Upper lobe of right lung (tissue), 1 donor: ENCODE measurements around the gene COQ8A. TPM values are rescaled to one million over a fixed set of nuclear protein-coding genes. Genes with fewer than 3 reads are reported as not detected.

Experiments used
- ATAC-seq: fragments of 200-7000 bp; cut with Tn5 transposase; one replicate; pipeline ENCODE4 v1.9.1; 2020; ENCODE audit warnings: mild to moderate bottlenecking, moderate library complexity
- DNase-seq: peaks from one replicate; pipeline ENCODE4 v3.0.0-alpha.2; 2020
- H3K27ac ChIP-seq: fragments of 200-600 bp; one replicate; pipeline ENCODE4 v1.8.0; 2022
- H3K27me3 ChIP-seq: fragments of 200-600 bp; one replicate; pipeline ENCODE4 v1.8.0; 2022; ENCODE audit warnings: mild to moderate bottlenecking
- H3K36me3 ChIP-seq: fragments of 200-600 bp; one replicate; pipeline ENCODE4 v1.8.0; 2022
- H3K4me1 ChIP-seq: fragments of 200-600 bp; one replicate; pipeline ENCODE4 v1.8.0; 2022
- H3K4me3 ChIP-seq: fragments of 200-600 bp; one replicate; pipeline ENCODE4 v1.8.0; 2022; ENCODE audit warnings: mild to moderate bottlenecking
- H3K9me3 ChIP-seq: fragments of 200-600 bp; one replicate; pipeline ENCODE4 v1.8.0; 2022
- CTCF ChIP-seq: fragments of 200-600 bp; IDR thresholded peaks from one replicate; pipeline ENCODE4 v1.8.0; 2022; ENCODE audit warnings: antibody characterized with exemption
- intact Hi-C: fragments of 100-400 bp; cut with DNase I; formaldehyde crosslinking; loops from one replicate; pipeline ENCODE4 v1.11.0; 2022
- total RNA-seq: library from RNA; stranded (reverse); fragmentation: NEBNext Ultra II Directional; extraction: Animal tissue kit (Norgen Biotek cat#: 25700); gene quantifications from one replicate; pipeline ENCODE4 v1.2.1, GENCODE V29; 2021
- donor health status: DM: no; HTN: yes; CAD: no; lungs with severe emphysema.

Gene COQ8A
- total RNA-seq, 1 donor from 2014 or later, result 30.6 TPM

DNA sequence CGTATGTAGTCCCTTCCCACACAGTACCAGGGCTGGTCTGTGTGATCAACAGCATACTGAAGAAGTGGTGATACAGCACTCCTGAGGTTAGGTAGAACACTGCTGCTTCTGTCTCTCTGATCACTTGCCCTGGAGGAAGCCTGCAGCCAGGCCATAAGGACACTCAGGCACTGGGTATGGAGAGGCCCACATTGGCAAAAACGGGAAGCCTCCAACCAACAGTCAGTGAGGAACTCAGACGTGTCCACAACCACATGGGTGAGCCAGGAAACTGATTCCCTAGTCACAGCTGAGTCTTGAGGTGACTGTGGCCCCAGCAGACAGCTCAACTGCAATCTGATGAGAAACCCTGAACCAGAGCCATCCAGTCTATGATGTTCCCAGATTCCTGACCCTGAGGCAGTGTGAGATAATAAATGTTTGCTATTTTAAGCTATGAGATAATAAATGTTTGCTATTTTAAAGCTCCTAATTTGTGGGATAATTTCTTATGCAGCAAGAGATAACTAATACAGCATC lies 62.5 kb downstream of the COQ8A start:
- ATAC-seq (peak; percentile 52), DNase-seq (no peak)
- intact Hi-C loops, result no loop called here
- Histone ChIP-seq H3K36me3 (no peaks in the 10 kb centered on the region), H3K4me1 (peaks cover 8% of the 10 kb centered on the region), H3K4me3 (no peak overlapping the region), H3K27ac (no peak overlapping the region), H3K27me3 (no peaks in the 10 kb centered on the region), H3K9me3 (no peaks in the 10 kb centered on the region)
- no peak for TF ChIP-seq CTCF

DNA sequence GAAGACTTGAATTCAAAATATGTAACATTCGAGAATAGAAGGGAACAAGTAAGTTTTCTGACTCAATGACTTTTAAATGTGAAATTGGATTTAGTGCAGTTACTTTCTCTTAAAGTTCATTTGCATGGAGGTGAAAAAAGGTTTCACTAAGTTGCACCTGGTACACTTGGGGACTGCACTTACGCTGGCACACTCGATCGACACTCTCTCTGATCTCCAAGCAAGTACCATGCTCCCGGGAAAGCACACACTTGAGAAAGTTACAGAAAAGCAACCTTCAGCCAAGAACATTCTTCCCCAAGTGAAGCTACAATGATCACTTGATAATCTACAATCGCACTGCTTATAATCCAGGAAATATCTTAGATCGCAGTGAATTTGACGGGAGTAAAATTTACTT lies 63.1 kb downstream of the COQ8A start:
- no peak for DNase-seq
- peak; percentile 76 for ATAC-seq
- intact Hi-C loops, result no loop called here
- peaks cover 8% of the 10 kb centered on the region for H3K4me1 ChIP-seq
- no peak overlapping the region for H3K27ac ChIP-seq
- H3K9me3 ChIP-seq, result no peaks in the 10 kb centered on the region
- no peaks in the 10 kb centered on the region for H3K27me3 ChIP-seq
- no peak for TF ChIP-seq CTCF
- H3K36me3 ChIP-seq, result no peaks in the 10 kb centered on the region
- no peak overlapping the region for H3K4me3 ChIP-seq

- no peaks in the 10 kb centered on the region for H3K36me3 ChIP-seq
- peaks cover 8% of the 10 kb centered on the region for H3K4me1 ChIP-seq
- intact Hi-C loops, result no loop called here
- H3K27ac ChIP-seq, result no peak overlapping the region
- no peaks in the 10 kb centered on the region for H3K9me3 ChIP-seq
- DNase-seq (no peak), ATAC-seq (no peak)
- H3K4me3 ChIP-seq, result no peak overlapping the region
- TF ChIP-seq CTCF, result no peak
- H3K27me3 ChIP-seq, result no peaks in the 10 kb centered on the region
Observed at GRCh38 chr1:227004796-227005195, 64.7 kb downstream of the COQ8A start.

DNA sequence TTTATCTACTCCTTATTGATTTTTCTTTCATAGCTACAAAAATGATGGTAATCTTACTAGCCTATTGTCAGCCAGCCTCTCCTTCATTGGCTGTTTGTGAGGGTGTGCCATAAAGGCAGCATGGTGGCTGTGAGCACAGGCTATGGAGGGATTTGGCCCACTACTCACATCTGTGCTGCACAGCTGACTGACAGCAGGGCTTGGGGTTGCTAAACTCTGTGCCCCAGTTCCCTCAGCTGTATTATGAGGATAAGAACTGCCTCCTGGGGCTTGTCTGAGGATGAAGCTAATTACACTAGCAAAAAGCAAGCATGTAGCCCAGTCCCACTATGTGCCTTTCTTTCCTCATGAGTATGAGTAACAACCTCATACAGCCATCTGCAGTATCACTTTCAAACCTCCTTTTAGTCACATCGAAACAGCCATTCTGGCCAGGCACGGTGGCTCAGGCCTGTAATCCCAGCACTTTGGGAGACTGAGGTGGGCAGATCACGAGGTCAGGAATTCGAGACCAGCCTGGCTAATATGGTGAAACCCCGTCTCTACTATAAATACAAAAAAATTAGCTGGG lies 66.2 kb downstream of the COQ8A start:
- intact Hi-C loops, result no loop called here
- Histone ChIP-seq H3K9me3 (no peaks in the 10 kb centered on the region), H3K4me3 (no peak overlapping the region), H3K4me1 (peaks cover 8% of the 10 kb centered on the region), H3K27ac (no peak overlapping the region), H3K36me3 (no peaks in the 10 kb centered on the region), H3K27me3 (no peaks in the 10 kb centered on the region)
- DNase-seq (no peak), ATAC-seq (no peak)
- no peak for TF ChIP-seq CTCF

- DNase-seq (no peak), ATAC-seq (no peak)
- Histone ChIP-seq H3K4me1 (no peaks in the 10 kb centered on the region), H3K27ac (no peak overlapping the region), H3K27me3 (no peaks in the 10 kb centered on the region), H3K4me3 (no peak overlapping the region), H3K9me3 (no peaks in the 10 kb centered on the region), H3K36me3 (peaks cover 2% of the 10 kb centered on the region)
- intact Hi-C loops, result no loop called here
- TF ChIP-seq CTCF, result no peak
Observed at GRCh38 chr1:227009937-227010336, 69.8 kb downstream of the COQ8A start.

- intact Hi-C loops, result no loop called here
- no peaks in the 10 kb centered on the region for H3K4me1 ChIP-seq
- no peaks in the 10 kb centered on the region for H3K27me3 ChIP-seq
- H3K36me3 ChIP-seq, result peaks cover 8% of the 10 kb centered on the region
- TF ChIP-seq CTCF, result no peak
- DNase-seq (no peak), ATAC-seq (no peak)
- H3K27ac ChIP-seq, result no peak overlapping the region
- no peak overlapping the region for H3K4me3 ChIP-seq
- no peaks in the 10 kb centered on the region for H3K9me3 ChIP-seq
Observed at GRCh38 chr1:227010645-227011044, 70.6 kb downstream of the COQ8A start.
